NCI-H226 (cell line): Measurements from ENCODE around the gene C12orf75.
A peak's percentile ranks its signal among the peaks of the same experiment; 100 is the strongest.
"Not testable (repeated sequence)": the region's sequence is repeated elsewhere in the genome, so short reads cannot be mapped to it uniquely, and the experiment has no call there.

Source experiments
- DNase-seq: peaks from one replicate; pipeline ENCODE4 v3.0.0-alpha.2; 2015

Gene C12orf75

GRCh38 chr12:105378911-105379310, 48.4 kb downstream of the C12orf75 start:
- no peak for DNase-seq

DNA sequence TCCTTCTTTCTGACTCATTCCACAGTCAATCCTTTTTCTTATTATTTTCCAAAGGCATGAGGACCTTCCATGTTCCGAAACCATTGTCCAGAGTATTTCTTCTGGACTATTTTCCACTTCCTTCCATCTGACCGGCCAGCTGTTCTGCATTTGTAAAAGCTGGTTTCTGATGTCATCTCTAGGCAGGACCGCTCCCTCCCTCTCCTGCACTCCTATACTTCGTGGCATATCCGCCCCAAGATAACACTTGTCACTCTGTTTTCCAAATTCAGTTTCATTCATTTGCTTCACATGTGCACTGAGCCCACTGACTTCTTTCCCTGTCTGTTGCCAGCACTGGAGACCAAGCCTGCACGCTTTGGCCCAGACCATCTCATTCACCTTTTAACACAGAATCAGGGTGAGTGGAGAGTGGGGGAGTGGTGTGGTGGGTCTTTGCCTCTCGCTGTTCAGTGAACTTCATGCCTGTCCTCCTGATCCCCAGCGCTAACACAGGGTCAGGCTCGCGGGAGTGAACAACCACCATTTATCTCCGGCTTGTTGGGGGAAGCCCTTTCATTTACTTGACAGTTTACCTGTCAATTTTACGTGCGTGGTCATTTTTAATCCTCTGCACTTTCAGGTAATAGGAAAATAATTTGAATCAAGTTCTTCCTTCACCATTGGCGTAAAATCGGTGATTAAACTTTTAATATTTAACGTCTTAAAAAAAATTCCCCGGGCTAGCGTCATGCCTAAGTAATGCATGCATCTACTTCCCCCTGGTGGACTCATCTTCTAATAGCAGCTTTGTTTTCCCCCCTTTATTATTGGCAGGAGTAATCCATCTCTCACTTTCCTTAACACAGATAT, 52.5 kb downstream of the C12orf75 start:
- peak; percentile 31 for DNase-seq

GRCh38 chr12:105384220-105384619, 53.7 kb downstream of the C12orf75 start:
- DNase-seq: no peak

GRCh38 chr12:105384916-105385535, 54.5 kb downstream of the C12orf75 start:
- peak; percentile 7 for DNase-seq

DNA sequence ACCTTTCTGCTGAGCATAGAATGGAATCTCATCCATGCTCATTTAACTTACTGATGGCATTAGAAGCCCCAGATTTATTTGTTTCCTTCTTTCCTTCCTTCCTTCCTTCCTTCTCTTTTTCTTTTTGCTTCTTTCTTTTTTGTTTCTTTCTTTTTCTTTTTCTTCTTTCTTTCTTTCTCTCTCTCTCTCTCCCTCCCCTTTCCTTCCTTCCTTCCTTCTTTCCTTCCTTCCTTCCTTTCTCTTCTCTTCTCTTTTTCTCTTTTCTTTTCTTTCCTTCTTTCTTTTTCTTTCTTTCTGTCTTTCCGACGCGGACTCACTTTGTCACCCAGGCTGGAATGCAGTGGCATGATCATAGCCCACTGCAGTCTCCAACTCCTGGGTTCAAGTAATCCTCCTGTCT, 55.9 kb downstream of the C12orf75 start:
- DNase-seq: no peak

DNA sequence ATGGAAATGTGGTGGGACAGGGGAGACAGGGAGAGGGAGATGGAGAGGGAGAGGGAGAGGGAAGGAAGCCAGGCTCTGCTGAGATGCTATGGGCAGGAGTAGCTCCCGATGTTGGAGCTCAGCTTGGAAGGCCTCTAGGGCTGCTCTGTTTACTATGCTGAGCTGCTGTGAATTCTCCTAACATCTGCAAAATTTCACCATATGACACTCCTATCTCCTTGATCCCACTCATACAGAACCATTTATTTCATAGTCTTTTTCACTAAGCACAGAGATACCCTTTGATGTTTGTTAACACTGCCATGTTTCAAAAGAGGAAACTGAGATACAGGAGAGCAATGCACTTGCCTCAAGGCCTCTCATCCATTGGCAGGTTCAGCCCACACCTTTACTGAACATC, 60.7 kb downstream of the C12orf75 start:
- no peak for DNase-seq

DNA sequence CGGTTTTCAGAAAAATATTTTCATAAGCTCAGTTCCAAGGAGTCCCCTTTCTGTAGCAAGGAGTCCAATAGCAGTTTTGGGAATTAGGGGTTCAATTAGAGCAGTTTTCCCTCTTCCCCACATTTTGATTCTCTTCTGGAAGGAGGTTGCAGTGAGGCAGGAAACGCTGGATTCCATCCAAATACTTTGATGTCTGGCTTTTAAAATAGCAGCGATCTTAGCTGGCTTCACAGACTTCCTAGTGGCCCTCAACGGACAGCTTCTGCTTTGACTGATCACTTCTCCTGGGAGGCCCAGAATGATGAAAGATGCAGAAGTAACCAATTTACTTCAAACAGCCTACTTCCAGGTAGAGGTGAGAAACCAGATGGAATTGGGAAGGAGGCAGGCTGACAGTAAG, 63.1 kb downstream of the C12orf75 start:
- no peak for DNase-seq

DNA sequence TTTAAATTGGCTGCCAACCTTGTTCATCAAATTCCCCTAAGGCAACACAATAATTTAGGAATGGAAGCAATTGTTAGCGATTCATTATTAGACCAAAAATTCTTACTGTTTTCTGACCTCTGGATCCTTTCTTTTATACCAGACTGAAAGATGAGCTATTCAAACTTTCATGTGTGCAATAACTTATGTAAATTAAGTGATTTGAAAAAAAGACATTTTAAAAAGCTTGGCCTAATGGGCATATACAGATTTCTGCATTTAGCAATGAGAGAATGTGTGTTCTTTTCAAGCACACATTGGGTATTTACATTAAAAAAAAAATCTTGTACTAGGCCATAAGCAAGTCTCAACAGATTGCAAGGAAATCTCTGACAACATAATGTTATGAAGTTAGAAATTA, 65.5 kb downstream of the C12orf75 start:
- DNase-seq: no peak

GRCh38 chr12:105396983-105397382, 66.5 kb downstream of the C12orf75 start:
- DNase-seq: no peak

GRCh38 chr12:105398930-105399329, 68.4 kb downstream of the C12orf75 start:
- no peak for DNase-seq

- no peak for DNase-seq
Measured at GRCh38 chr12:105399428-105400081, 69.1 kb downstream of the C12orf75 start.

GRCh38 chr12:105400227-105400626, 69.7 kb downstream of the C12orf75 start:
- DNase-seq: no peak

- no peak for DNase-seq
Measured at GRCh38 chr12:105401198-105401597, 70.7 kb downstream of the C12orf75 start.

- no peak for DNase-seq
Measured at GRCh38 chr12:105402366-105402765, 71.9 kb downstream of the C12orf75 start.

- no peak for DNase-seq
Measured at GRCh38 chr12:105403095-105403494, 72.6 kb downstream of the C12orf75 start.

DNA sequence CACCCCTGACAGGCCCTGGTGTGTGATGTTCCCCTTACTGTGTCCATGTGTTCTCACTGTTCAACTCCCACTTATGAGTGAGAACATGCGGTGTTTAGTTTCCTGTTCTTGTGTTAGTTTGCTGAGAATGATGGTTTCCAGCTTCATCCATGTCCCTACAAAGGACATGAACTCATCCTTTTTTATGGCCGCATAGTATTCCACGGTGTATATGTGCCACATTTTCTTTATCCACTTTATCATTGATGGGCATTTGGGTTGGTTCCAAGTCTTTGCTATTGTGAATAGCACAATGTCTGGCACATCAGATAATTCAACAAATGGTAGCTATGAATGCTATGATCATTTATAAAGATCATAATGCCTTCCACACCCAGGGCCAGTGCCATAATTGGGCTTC, 73.6 kb downstream of the C12orf75 start:
- not testable (repeated sequence) for DNase-seq

DNA sequence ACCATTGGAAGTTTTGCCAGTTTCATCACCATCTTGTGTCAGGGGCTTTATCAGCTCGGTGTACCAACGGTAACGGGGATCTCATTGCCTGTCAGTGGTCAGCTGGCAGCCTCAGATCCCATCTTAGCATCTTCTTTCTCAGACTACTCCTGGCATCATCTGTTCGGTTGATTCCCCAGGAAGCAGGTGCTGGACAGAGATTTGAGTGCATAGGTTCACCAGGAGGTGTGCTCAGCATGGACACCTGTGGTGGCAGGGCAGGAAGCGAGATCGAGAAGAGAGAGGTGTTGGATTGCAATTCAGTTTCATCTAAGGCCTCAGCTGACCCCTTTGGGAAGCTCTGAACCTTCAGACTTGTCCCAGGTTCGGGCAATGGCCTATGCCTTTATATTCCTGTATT, 76.0 kb downstream of the C12orf75 start:
- DNase-seq: no peak

DNA sequence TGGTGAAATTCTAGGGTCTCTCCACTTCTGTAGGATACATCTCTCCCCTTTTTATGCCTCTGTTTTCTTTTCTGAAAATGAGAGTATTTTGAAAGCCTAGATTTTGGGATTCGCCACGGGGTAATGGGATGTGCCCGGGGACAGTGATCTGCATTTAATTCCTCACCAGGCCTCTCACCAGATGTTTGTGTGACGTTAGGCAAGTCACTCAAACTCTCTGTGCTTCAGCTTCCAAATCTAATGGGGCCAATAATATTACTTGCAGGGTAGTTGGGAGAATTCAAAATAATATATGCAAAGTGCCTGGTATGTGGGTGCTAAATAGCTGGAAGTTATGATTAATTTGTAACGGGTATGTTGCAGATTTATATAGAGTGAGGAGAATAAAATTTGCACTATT, 78.8 kb downstream of the C12orf75 start:
- DNase-seq: no peak

- peak; percentile 39 for DNase-seq
Measured at GRCh38 chr12:105409801-105410471, 79.4 kb downstream of the C12orf75 start.

GRCh38 chr12:105413911-105414487, 83.5 kb downstream of the C12orf75 start:
- no peak for DNase-seq

- no peak for DNase-seq
Measured at GRCh38 chr12:105417732-105418131, 87.2 kb downstream of the C12orf75 start.

DNA sequence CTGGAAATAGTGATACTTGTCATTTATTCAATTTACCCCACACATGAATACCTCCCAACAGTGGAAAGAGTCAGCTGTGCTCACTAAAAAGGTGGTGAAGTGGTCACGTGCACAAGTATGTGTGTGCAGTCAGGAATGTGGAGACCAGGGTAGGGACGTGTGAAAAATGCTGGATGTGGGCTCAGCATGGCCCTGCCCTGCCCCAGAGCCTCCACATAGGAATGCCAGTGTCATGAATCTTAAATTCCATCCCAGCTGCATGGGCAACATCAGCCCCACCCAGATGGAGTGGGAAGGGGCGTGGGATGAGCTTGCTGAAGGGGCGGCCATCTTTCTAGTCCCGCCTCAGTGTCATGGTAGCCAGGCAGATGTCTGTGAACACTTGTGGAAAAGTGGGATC, 87.7 kb downstream of the C12orf75 start:
- peak; percentile 98 for DNase-seq

DNA sequence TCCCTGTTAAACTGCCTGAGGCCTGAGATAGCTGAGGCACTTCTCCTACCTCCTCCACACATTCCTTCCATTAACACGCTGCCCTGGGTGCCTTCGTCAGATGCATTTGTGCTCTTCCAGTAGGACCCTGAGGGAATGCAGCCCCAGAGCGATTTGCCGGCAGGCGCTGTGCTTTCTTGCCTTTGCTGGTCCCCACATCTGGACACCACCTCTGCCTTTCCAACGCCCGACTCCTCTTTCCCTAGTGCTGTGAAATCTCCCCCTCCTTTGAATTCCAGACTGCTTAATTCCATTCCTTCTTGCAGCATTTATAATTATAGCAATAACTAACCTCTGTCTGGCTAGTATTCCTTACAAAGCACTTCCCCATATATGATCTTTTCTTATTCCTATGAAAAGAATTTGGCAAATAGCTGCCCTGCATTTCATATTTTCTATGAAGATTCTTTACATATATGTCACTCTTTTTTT, 88.4 kb downstream of the C12orf75 start:
- peak; percentile 92 for DNase-seq
